Measurements from ENCODE around the gene OPA1. TPM values are rescaled to one million over a fixed set of nuclear protein-coding genes. Genes with fewer than 3 reads are reported as not detected.

The OPA1 gene
- total RNA-seq, 1 donor from 2014 or later, result 118 TPM

DNA sequence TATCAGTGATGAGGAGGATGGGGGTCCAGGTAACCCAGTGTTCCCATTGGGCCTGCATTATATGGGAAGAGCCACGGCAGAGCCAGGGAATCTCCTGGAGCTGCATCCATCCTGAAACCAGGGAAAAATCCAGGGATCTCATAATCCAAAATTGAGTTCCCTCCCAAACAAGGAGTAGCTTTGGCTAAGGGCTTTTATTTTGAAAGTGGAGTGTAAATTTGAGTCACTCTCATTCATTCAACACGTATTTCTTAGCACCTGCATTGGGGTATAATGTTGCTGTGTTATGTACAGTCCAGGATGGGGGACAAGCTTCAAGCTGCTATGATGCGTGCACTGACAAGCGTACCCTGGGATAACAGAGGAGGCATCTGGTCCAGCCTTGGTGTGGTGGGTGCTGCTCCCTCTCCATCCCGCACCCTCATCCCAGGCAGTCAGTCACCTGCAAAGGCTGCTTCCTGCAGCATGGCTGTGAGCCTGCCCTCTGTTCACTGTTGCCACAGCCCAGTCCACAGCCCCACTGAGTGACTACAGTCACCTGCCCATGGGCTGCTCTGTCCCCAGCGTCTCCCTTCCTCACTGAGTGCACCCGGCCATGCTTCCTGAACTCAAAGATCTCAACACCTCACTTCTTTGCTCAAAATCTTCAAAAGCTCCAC lies 135.6 kb downstream of the OPA1 start:
- no peak for DNase-seq (ENCODE audit: low spot score)
- H3K27me3 Mint-ChIP-seq (ENCODE audit: low read depth), result peaks cover 7% of the 10 kb centered on the region
- no peak overlapping the region for H3K27ac Mint-ChIP-seq
- intact Hi-C loops (cut with micrococcal nuclease), result no loop called here
- no peaks in the 10 kb centered on the region for H3K36me3 Mint-ChIP-seq (ENCODE audit: low read depth)
- H3K4me3 Mint-ChIP-seq (ENCODE audit: low read depth), result no peak overlapping the region
- no peaks in the 10 kb centered on the region for H3K4me1 Mint-ChIP-seq (ENCODE audit: low read depth)
- H3K9me3 Mint-ChIP-seq, result no peaks in the 10 kb centered on the region

DNA sequence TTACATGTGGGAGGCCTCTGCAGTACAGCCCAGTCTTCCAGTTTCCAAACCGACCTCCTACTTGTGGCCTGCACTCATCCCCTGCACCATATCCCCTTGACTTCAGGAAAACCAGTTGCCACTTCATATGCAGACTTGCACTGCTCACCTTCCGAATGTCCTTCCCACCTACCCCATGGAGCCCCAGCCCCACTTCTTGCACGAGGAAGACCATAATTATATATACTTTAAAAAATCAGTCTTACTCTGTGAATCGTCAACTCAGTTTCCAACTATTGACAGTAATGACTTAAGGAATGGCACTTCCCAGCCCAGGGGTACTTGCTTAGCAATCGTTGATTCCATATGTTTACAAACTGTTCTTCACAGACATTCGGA lies 136.1 kb downstream of the OPA1 start:
- DNase-seq (ENCODE audit: low spot score), result no peak
- H3K4me3 Mint-ChIP-seq (ENCODE audit: low read depth), result no peak overlapping the region
- intact Hi-C loops (cut with micrococcal nuclease), result no loop called here
- H3K4me1 Mint-ChIP-seq (ENCODE audit: low read depth), result no peaks in the 10 kb centered on the region
- H3K9me3 Mint-ChIP-seq, result no peaks in the 10 kb centered on the region
- H3K36me3 Mint-ChIP-seq (ENCODE audit: low read depth), result no peaks in the 10 kb centered on the region
- peaks cover 5% of the 10 kb centered on the region for H3K27me3 Mint-ChIP-seq (ENCODE audit: low read depth)
- no peak overlapping the region for H3K27ac Mint-ChIP-seq

DNA sequence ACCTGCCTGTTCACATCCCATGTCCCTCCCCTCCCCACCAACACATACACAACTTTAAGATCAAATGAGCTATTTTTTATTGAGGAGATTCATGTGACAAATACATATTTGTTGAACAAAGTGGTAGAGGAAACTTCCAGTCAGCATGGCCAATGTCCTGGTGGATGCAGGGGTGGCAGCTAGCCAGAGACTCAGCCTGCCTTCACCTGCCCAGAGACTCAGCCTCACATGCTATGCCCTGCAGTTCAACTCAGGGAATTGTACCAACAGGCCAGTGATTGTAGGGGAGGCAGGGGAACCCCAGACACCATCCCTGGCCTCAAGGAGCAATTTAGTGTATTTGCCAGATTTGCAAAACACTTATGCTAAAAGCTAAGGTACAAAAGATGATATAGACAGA lies 136.6 kb downstream of the OPA1 start:
- Mint-ChIP-seq H3K4me3 (ENCODE audit: low read depth) (no peak overlapping the region), H3K9me3 (no peaks in the 10 kb centered on the region), H3K27me3 (ENCODE audit: low read depth) (peaks cover 3% of the 10 kb centered on the region), H3K4me1 (ENCODE audit: low read depth) (no peaks in the 10 kb centered on the region), H3K27ac (no peak overlapping the region), H3K36me3 (ENCODE audit: low read depth) (no peaks in the 10 kb centered on the region)
- intact Hi-C loops (cut with micrococcal nuclease), result no loop called here
- no peak for DNase-seq (ENCODE audit: low spot score)

DNA sequence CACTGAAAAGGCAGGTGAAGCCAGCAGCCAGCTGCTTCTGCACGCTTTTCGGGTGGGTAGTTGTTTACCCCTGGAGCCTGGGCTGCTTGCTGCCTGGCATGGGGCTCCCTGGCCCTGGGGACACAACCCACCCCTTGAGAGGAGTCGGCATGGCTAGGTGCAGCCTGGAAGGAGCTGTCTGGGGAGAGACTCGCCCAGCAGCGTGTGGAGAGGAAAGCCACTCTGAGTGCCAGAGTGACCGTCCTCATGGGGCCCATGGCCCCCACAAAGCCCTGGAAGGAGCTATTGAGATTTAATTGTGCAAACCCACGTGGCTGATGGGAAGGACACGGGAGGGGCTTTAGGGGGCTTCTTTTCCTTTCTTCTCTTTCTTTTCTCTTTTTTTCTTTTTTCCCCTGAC lies 137.5 kb downstream of the OPA1 start:
- Mint-ChIP-seq H3K4me1 (ENCODE audit: low read depth) (no peaks in the 10 kb centered on the region), H3K36me3 (ENCODE audit: low read depth) (no peaks in the 10 kb centered on the region), H3K9me3 (no peaks in the 10 kb centered on the region), H3K4me3 (ENCODE audit: low read depth) (no peak overlapping the region), H3K27me3 (ENCODE audit: low read depth) (peaks cover 2% of the 10 kb centered on the region), H3K27ac (no peak overlapping the region)
- intact Hi-C loops (cut with micrococcal nuclease), result no loop called here
- no peak for DNase-seq (ENCODE audit: low spot score)

DNA sequence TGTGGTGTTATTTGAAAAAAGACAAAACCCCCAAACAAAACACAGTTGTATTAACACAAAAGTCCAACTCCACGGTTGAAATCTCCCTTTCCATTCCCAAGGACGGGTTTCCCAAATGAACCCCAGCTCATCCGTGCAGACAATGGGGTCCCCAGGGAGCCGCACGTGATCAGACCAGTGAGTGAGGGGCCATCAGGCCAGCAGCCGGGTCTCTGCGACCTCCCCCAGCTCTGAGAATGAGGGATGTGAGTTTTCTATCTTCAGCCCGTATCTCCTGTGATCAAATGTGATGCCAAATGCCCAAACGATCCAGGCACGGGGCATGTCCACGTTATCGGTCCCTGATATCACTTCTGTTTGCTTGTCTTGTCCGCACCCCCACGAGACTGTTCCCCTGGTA lies 138.0 kb downstream of the OPA1 start:
- intact Hi-C loops (cut with micrococcal nuclease), result no loop called here
- DNase-seq (ENCODE audit: low spot score), result no peak
- Mint-ChIP-seq H3K36me3 (ENCODE audit: low read depth) (no peaks in the 10 kb centered on the region), H3K27me3 (ENCODE audit: low read depth) (peaks cover 5% of the 10 kb centered on the region), H3K4me3 (ENCODE audit: low read depth) (no peak overlapping the region), H3K27ac (no peak overlapping the region), H3K9me3 (no peaks in the 10 kb centered on the region), H3K4me1 (ENCODE audit: low read depth) (no peaks in the 10 kb centered on the region)

DNA sequence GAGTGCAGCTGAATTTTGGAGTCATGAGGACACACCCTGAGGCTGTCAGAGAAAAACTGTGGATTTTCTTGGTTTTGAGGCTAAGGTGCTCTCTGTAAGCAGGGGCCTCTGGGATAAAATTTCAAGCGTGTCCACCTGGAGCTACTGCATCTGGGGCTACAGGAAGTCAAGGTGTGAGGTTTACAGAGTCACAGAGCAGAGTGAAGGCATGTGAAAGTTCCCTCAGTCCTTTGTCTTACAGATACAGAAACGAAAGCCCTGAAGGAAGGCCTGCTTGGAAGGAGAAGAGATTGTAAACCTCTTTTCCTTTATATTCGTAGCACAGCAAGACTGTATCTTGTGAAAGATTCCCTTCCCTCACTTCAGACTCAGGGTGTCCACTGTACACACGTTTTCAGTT lies 138.6 kb downstream of the OPA1 start:
- intact Hi-C loops (cut with micrococcal nuclease), result no loop called here
- Mint-ChIP-seq H3K4me1 (ENCODE audit: low read depth) (no peaks in the 10 kb centered on the region), H3K27me3 (ENCODE audit: low read depth) (peaks cover 5% of the 10 kb centered on the region), H3K4me3 (ENCODE audit: low read depth) (no peak overlapping the region), H3K27ac (no peak overlapping the region), H3K36me3 (ENCODE audit: low read depth) (no peaks in the 10 kb centered on the region), H3K9me3 (no peaks in the 10 kb centered on the region)
- DNase-seq (ENCODE audit: low spot score), result no peak

DNA sequence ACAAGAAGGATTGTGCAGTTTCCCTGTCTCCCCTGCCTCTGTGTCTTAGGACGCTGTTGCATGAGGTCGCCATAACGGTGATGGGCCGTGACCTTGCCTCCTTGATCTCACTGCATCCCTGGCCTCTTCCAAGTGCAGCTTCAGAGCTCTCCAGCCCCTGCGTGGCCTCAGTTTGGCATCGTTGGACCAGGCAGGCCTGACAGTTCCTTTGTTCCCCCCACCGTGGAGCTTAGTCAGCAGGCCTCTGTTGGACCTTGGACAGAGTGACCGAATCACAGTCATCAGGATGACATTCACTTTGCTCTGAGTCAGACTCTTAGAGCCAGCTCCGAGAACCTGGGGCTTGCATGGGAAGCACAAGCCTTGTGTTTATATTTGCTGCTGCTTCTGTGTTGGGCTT lies 139.4 kb downstream of the OPA1 start:
- Mint-ChIP-seq H3K36me3 (ENCODE audit: low read depth) (no peaks in the 10 kb centered on the region), H3K27me3 (ENCODE audit: low read depth) (peaks cover 5% of the 10 kb centered on the region), H3K4me3 (ENCODE audit: low read depth) (no peak overlapping the region), H3K4me1 (ENCODE audit: low read depth) (no peaks in the 10 kb centered on the region), H3K27ac (no peak overlapping the region), H3K9me3 (no peaks in the 10 kb centered on the region)
- no peak for DNase-seq (ENCODE audit: low spot score)
- intact Hi-C loops (cut with micrococcal nuclease), result no loop called here

DNA sequence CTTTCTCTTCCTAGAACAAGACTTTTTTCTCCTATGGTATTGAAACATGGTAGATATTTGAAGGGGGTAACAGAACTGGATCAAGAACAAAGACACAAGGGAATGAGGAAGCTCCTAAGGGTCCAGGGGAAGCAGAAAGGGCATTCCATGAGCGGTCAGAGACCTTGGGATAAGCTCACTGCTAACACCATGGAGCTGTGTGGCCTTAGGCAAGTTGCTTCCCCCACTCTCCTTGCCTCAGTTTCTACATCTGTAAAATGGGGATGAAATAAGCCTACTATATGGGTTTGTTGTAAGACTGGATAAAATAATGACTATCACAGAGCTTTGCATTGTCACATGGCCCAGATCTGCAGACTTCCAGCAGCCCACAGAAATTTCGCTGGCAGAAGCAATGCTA lies 139.8 kb downstream of the OPA1 start:
- intact Hi-C loops (cut with micrococcal nuclease), result no loop called here
- DNase-seq (ENCODE audit: low spot score), result no peak
- peaks cover 5% of the 10 kb centered on the region for H3K27me3 Mint-ChIP-seq (ENCODE audit: low read depth)
- H3K4me3 Mint-ChIP-seq (ENCODE audit: low read depth), result no peak overlapping the region
- H3K36me3 Mint-ChIP-seq (ENCODE audit: low read depth), result no peaks in the 10 kb centered on the region
- H3K9me3 Mint-ChIP-seq, result no peaks in the 10 kb centered on the region
- H3K27ac Mint-ChIP-seq, result no peak overlapping the region
- no peaks in the 10 kb centered on the region for H3K4me1 Mint-ChIP-seq (ENCODE audit: low read depth)

DNA sequence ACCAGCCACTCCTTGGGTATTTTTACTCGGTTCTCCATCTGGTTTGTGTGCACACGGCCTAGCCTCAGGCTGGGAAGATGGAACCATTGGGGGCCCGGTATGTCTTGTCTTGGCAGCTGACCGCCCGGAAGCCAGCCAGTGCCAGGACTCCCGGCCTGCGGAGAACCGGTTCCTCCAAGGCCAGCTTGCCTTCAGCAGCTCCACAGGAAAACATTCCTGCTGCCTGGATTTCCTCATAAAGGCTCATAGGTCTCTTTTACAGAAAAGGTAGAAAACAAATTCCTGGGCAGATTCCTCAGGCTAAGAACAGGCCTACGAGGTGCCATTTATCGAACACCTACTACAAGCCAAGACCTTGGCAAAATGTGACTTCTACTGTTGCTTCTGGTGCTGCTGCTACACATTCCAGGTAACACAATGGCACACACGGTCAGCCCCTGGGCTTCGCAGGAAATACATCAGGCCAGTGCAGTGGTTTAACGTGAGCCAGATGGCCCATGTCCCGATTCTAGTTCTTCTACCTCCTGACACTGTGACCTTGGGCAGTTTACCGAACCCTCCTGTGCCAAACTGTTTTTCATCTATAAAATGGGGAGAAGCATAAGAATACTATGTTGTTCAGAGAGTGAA lies 141.8 kb downstream of the OPA1 start:
- DNase-seq (ENCODE audit: low spot score), result no peak
- H3K27ac Mint-ChIP-seq, result no peak overlapping the region
- no peaks in the 10 kb centered on the region for H3K4me1 Mint-ChIP-seq (ENCODE audit: low read depth)
- no peak overlapping the region for H3K4me3 Mint-ChIP-seq (ENCODE audit: low read depth)
- intact Hi-C loops (cut with micrococcal nuclease), result no loop called here
- no peaks in the 10 kb centered on the region for H3K9me3 Mint-ChIP-seq
- no peaks in the 10 kb centered on the region for H3K36me3 Mint-ChIP-seq (ENCODE audit: low read depth)
- H3K27me3 Mint-ChIP-seq (ENCODE audit: low read depth), result peaks cover 7% of the 10 kb centered on the region

DNA sequence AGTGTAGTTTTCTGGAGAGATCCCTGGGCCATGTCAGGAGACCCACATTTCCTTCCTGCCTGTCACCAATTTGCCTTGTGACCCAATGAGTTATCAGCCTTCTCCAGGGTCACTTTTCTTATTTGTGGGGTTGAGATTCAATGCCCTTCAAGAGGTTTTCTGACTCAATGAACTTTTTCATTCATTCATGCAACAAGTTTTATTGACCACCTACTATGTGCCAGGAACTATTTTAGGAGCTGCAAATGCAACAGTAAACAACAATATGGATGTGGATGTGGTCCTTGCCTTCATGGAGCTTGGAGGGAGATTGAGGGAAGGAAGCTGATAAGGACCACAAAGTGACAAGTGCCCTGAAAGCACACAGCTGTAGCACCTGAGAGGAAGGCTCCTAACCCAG lies 142.8 kb downstream of the OPA1 start:
- no peak overlapping the region for H3K4me3 Mint-ChIP-seq (ENCODE audit: low read depth)
- no peaks in the 10 kb centered on the region for H3K36me3 Mint-ChIP-seq (ENCODE audit: low read depth)
- H3K4me1 Mint-ChIP-seq (ENCODE audit: low read depth), result no peaks in the 10 kb centered on the region
- intact Hi-C loops (cut with micrococcal nuclease), result no loop called here
- no peak overlapping the region for H3K27ac Mint-ChIP-seq
- peaks cover 13% of the 10 kb centered on the region for H3K27me3 Mint-ChIP-seq (ENCODE audit: low read depth)
- H3K9me3 Mint-ChIP-seq, result no peaks in the 10 kb centered on the region
- no peak for DNase-seq (ENCODE audit: low spot score)

DNA sequence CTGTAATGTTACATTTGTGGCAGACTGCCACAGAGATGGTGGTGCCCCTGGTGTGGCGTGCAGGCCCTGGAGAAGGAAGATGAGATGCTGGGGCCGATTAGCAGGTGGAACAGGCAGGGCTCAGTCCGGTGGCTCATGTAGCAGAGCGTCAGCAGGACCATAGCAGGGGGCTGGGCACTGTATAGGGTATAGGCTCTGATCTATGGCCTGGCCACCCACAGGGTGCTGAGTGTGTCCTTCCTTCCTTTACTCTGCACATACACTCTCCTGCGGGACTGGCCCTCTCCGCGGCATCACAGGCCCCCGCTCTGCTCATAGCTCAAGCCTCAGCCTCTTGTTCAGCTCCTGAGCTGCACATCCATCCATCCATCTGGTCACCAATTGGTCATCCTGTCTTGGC lies 143.6 kb downstream of the OPA1 start:
- no peaks in the 10 kb centered on the region for H3K4me1 Mint-ChIP-seq (ENCODE audit: low read depth)
- H3K36me3 Mint-ChIP-seq (ENCODE audit: low read depth), result no peaks in the 10 kb centered on the region
- H3K27me3 Mint-ChIP-seq (ENCODE audit: low read depth), result peaks cover 13% of the 10 kb centered on the region
- H3K4me3 Mint-ChIP-seq (ENCODE audit: low read depth), result no peak overlapping the region
- intact Hi-C loops (cut with micrococcal nuclease), result no loop called here
- no peak overlapping the region for H3K27ac Mint-ChIP-seq
- H3K9me3 Mint-ChIP-seq, result no peaks in the 10 kb centered on the region
- DNase-seq (ENCODE audit: low spot score), result no peak

DNA sequence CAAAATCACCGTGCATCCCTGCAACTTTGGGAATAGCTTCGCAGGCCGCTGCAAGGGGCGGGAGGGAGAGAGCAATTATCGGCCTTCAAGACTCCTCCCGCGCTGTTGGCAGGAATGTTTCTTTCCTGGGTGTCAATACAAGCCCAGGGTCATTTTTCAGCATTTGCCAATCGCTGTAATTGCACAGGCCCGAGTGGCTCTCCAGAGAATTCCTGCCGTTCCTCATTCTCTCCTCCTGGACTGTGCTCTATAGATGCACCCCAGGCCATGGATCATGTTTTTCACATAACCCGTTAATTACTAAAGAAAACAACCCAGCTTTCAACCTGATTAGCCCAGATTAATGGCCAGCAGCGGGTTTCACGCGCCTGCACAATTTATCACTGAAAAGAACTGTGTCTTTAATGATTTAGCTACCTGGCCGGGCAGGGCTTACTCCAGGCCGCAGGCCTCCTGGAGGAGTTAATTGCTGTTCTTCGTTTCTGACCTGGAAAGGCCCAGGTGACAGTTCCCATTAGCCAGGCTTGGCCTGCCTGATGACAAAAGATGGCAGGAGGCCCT lies 144.3 kb downstream of the OPA1 start:
- H3K4me1 Mint-ChIP-seq (ENCODE audit: low read depth), result no peaks in the 10 kb centered on the region
- H3K36me3 Mint-ChIP-seq (ENCODE audit: low read depth), result no peaks in the 10 kb centered on the region
- H3K4me3 Mint-ChIP-seq (ENCODE audit: low read depth), result no peak overlapping the region
- DNase-seq (ENCODE audit: low spot score), result no peak
- intact Hi-C loops (cut with micrococcal nuclease), result no loop called here
- no peak overlapping the region for H3K27ac Mint-ChIP-seq
- H3K9me3 Mint-ChIP-seq, result no peaks in the 10 kb centered on the region
- peaks cover 13% of the 10 kb centered on the region for H3K27me3 Mint-ChIP-seq (ENCODE audit: low read depth)

DNA sequence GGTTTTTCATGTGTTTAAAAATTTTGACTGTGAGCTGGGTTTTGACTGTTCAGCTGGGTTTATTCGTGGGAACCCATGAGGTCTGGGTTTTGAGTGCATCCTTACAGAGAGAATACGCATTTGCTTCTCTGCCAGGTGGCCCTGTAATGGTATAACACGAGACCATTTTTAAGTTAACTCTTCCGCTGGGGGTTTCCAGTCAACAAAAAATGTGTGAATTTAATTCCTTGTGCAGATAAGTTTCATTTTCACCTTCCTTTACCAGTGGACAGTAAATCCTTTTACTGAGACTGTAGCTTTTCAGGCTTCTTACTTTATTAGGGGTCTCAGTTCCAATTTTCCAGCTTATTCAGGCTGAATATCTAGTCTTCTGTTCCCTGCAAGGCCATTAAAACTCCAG lies 149.6 kb downstream of the OPA1 start:
- no peak overlapping the region for H3K27ac Mint-ChIP-seq
- no peaks in the 10 kb centered on the region for H3K36me3 Mint-ChIP-seq (ENCODE audit: low read depth)
- DNase-seq (ENCODE audit: low spot score), result no peak
- peaks cover 17% of the 10 kb centered on the region for H3K27me3 Mint-ChIP-seq (ENCODE audit: low read depth)
- intact Hi-C loops (cut with micrococcal nuclease), result no loop called here
- H3K4me1 Mint-ChIP-seq (ENCODE audit: low read depth), result peaks cover 6% of the 10 kb centered on the region
- no peak overlapping the region for H3K4me3 Mint-ChIP-seq (ENCODE audit: low read depth)
- H3K9me3 Mint-ChIP-seq, result no peaks in the 10 kb centered on the region

Data from activated T-helper 2 cell treated with anti-CD3 and anti-CD28 coated beads, Interferon-gamma antibody, Interleukin-2, Interleukin-4, amounts not matched to agents 10 μg/mL and 5 μg/mL and 100 μg/mL, durations not matched to agents 14 hours and 24 hours and 36 hours (primary cell).